ENCODE measurements around the gene TNS1.

TNS1 gene

DNA sequence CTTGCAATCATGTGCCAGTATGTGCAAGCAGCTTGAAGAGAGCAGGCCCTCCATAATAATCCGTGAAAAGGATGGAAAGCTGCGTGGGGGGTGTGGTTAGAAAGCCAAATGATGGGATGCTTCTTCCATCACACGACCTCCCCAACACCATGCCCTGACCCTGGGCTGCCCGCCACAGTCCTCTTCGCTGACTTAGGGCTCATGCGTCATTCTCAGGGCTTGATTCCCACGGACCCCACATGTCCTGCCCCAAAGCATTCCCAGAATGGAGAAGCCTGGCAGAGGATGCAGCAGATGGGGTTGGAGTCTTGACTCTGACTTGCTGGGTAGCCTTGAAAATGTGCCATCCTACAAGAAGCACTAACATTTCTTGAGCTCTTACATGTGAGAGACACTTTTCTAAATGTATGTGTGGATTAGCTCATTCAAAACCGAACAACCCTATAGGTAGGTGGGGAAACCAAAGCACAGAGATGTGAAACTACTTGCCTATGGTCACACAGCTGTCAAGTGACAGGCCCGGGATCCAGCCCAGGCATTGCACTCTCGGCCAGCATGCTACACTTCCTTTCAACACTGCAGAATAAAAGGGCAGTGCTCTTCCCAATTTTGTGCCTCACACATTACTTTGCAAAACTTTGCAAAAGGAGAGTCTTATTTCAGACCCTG is 3.7 kb downstream of the TNS1 start:
- no peak for DNase-seq (ENCODE audit: low read depth in 4 of 4, low spot score in 1 of 4)

DNA sequence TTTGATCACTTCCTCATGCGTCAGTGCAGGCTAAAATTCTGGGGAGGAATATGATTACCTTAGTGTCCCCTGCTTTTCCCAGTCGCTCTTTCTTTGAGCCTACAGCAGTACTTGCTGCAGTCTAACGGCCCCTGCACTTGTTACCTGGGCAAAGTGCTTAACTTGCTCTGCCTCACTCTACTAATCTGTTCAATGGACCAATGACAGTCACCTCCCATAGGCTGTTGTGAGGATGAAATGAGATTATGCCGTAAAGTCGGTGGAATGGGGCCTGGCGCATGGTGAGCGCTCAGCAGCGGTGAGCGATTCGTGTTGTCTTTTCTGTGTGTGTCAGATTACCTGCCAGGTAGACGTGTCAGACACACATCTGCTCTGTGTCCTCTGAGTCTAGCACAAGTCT is 5.3 kb downstream of the TNS1 start:
- no peak for DNase-seq (ENCODE audit: low read depth in 4 of 4, low spot score in 1 of 4)

DNA sequence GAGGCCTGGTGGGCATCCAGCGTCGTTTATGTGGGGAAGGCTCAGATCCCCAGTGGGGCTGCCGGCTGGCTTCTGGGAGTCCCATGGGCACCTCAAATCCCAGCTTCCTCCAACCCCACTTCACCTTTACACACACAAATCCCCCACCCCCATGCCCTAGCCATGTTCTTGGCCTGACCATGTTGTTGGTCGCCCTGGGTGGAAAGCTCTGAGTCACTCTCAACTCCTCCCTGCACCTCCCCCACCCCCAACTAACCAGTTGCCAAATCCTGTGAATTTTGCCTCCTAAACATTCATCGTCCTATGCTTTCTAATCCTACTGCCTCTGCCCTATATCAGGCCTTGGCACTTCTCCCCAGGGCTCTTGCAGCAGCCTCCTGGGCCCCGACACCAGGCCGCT is 6.4 kb downstream of the TNS1 start:
- DNase-seq (ENCODE audit: low read depth in 4 of 4, low spot score in 1 of 4): no peak

DNA sequence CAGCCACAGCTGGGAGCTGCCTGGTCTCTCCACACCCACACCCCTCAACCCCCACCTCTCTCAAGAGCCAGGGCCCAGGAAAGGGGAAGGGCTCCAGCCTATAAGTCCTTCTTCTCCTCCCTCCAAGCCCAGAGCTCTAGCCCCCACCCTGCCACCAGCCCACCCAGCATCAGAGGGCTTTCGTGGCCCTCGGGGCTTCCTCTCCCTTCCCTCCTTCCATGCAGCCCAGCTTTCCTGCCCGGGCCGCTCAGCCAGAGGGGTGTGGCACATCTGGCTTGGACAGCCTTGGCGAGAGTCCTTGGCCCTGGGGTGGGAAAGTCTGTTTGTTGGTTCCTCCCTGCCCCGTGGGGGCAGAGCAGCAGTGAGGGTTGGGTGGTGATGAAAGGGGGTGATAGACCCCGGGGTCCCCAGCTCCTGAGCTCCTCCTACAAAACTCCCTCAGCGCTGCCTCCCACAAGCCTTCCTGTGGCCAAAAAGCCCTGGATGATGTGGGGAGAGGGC is 7.0 kb downstream of the TNS1 start:
- DNase-seq (ENCODE audit: low read depth in 4 of 4, low spot score in 1 of 4): no peak

DNA sequence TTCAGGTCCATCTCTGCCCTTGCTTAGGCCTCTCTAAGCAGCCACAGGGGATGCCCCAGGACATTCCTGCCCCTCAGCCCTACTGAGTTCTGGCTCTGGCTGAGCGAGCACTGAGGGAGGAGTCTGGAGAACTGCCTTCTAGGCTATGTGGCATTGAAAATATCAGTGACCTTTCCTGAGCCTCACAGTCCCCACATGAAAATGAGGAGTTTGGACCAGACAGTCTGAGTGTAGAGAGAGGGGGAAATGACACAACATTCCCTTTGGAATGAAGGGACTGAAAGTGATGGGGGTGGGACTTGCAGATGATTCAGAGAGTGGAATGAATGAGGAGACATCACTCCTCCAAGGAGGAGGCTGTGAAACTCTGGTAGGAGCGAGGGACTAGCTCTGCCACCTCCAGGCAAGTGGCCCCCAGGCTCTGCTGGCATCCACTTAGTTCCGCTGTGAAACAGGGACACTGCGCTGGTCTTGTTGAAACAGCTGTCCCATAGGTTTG is 8.0 kb downstream of the TNS1 start:
- no peak for DNase-seq (ENCODE audit: low read depth in 4 of 4, low spot score in 1 of 4)

DNA sequence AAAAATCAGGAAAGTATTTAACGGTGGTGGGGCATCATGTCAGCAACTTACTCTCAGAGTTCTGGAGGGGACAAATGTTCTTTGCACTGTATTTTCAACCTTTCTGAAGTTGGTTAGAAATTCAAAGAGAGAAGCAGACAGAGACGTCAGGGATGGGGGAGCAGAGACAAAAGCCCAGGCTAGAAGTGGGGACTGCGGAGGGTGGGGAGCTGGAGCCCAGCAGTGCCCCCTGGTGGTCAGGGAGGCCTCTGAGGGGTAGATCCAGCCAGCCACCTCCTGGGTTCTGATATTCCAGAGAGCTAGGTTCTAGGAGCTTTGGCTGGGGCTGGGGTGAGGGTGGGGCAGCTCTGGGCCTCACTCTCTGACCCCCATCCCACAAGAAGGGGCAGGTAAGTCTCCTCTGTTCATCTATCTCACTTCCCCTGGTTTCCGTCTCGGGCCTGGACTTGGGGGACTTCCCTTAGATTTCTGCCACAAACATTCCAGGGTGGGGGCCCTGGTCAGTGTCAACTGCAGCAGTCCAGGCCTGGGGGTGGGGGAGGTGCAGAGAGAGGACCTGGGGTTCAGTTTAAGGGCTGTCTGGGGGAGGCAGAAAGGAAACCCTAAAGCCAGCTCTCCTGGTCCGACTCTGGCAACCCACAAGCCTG is 8.9 kb downstream of the TNS1 start:
- DNase-seq (ENCODE audit: low read depth in 4 of 4, low spot score in 1 of 4): peak in 3 of 4 experiments; percentile 42 to 49 (median 48)

DNA sequence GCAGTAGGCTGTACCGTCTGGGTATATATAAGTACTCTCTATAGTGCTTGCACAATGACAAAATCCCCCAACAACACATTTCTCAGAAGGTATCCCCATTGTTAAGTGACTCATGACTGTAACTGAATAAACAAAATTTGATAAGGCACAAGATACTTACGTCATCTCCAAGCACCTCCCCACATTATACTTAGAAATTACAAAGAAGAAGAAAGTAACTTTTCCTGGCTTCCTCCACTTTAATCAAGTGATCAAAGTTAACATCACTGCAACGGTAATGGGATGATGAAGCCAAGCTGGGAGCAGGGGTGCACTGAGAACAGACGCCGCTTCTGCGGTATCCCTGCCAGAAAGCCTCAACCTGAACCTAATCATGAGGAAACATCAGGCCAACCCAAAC is 9.7 kb downstream of the TNS1 start:
- no peak for DNase-seq (ENCODE audit: low read depth in 4 of 4, low spot score in 1 of 4)

DNA sequence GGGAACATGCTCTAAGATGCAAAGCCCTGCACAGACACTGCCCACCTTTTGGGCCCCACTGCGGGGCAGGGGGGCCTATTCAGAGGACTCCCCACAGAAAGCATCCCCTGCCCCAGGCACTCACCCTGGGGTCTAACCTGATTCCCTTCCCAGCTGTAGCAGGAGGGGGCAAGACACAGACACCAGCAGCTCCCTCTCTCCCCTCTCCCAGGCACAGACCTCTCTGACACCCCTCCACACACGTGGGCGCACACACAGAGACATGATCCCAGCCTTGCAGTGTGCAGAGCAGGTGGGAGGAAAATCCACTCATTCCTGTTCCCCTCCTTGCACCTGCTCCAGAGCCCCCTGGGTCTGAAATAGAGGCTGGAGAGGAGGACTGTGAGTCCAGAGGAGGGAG is 10.7 kb downstream of the TNS1 start:
- DNase-seq (ENCODE audit: low read depth in 4 of 4, low spot score in 1 of 4): no peak

DNA sequence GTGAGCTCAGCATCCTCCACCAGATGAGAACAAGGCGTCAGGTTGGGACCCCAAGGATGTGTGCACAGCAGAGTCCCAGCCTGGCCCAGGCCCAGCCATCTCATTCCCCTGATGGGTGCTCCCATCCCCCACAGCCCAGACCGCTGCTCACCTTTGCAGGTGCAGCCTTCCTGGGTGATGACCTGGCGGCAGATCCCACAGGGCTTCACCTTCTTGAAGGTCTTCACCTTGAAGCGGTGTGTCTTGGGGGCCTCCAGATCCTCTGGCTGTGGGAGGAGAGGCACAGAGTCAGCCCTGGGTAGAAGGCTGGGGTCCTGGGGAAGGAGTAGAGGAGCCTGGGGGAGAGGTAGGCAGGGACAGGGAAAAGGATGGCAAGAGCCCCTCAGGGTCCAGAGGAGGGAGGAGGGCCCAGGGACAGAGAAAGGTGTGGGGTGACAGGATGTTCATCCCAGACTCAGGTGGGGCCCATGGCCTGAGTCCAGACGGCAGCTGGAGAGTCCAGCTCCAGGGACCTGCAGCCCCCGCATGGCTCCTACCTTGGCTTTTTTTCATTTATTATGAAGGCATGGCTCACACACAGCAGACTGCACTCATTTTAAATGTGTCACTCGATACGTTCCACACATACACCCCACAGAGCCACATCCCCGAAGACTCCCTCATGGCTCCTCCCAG is 11.9 kb downstream of the TNS1 start:
- no peak for DNase-seq (ENCODE audit: low read depth in 4 of 4, low spot score in 1 of 4)

DNA sequence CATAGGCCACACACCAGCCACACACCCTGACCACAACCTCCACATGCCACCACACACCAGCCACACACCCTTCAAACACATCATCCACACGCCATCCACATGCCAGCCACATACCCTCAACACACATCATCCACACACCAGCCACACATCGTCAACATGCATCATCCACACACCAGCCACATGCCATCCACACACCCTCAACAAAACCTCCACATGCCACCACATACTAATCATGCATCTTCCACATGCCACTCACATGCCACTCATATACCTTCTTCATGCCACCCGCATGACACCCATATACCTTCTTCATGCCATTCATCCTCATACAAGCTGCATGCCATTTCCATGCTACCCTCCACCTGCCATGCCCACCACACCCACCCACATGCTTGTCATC is 12.4 kb downstream of the TNS1 start:
- DNase-seq (ENCODE audit: low read depth in 4 of 4, low spot score in 1 of 4): no peak

DNA sequence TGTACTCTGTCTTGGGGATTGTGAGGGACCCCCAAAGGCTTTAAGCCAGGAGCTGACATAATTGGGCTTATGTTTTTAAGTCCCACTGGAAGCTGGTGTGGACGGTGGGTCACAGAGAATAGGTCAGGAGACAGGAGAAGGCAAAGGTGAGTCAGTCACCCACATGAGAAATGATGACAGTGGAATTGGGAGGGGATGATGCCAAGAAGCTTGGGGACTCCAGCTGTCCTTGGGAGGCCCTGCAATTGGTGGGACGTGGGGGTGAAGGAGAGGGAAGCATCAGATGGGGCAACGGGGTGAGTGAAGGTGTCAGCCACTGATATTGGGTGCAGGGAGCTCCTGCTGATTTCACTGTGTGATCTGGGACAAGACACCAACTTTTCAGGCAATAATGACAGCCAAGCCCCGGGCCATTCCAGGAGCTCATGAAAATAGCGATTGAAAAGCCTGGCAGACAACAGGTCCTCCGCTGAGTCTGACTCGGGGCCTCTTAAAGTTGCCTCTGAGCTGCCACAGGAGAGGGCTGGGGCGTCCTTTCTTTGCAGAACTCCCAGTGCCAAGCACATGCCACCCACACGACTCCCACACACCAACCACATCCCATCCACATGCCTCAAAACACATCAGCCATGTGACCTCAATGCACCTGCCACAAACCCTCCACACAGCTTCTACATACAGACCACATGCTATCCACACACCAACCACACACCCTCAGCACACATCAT is 13.4 kb downstream of the TNS1 start:
- DNase-seq (ENCODE audit: low read depth in 4 of 4, low spot score in 1 of 4): no peak

DNA sequence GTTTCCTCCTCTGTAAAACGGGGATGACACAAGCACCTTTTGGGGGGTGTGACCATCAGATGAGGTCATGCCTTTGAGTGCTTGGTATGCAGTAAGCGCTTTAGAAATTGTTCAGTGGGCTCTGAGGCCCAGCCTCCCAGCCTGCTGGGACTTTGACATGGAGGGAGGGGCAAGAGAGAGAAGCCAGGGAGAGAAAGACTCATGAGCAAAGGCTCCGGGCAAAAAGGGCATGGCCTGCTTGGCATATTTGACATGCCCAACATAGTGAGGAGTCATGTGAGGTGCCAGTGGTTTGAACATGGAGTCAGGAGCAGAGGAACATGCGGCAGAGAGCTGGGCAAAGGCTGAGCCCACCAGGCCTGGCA is 14.0 kb downstream of the TNS1 start:
- DNase-seq (ENCODE audit: low read depth in 4 of 4, low spot score in 1 of 4): no peak

DNA sequence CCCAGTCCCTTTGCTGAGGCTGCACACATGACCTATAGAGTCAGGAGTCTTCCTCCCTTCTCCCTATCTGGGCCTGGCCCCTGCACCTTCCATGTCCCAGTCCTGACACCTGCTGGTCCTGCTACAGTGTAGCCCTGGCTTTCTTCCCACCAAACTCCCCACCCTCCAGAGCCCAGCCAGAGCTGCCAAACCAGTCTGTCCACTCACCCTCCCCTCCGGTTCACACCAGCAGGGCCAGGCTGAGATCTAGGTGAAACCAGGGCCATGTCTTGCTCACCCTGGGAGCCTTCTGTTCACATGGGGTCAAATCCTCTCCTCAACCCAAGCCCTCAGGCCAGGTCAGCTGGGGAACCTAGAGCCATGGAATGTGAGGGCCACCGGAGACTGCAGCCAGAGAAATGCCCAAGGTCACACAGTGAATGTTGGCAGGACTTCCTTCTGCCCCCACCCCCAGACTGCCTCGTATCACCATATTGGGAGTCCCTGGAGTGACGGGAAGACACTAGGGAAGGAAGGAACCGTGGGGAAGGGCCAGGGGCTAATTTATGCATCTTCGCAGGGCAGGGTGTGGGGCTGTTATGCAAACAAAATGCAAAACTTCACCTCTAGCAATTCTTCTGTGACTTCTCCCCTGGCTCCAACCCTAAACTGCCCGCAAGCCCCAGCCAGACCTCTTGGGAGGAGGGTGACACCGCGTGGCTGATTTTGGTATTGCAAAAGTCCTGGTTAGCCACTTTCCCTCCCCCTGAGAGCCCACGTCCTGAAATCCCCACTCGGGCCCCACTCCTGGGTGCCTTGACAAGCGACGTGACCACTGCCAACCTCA is 14.6 kb downstream of the TNS1 start:
- DNase-seq (ENCODE audit: low read depth in 4 of 4, low spot score in 1 of 4): peak; percentile 32 to 58 (median 48)

DNA sequence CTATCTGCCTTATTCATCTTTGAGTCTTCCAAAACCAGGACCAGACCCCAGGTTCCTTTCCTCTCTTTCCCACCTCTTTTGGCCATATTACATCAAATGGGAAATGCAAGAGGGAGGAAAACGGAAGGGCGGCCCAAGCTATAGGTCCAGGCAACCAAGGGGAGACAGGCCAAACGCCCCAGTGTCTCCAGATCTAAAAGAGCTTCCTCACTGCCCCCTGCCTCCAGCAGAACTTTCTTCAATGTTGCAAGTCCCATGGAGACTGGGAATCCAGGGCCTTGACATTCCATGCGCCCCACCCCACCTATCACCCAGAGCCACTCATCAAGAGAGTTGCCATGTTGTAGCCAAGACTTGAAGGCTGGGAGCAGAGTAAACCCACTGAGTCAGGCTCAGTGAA is 15.4 kb downstream of the TNS1 start:
- no peak for DNase-seq (ENCODE audit: low read depth in 4 of 4, low spot score in 1 of 4)

DNA sequence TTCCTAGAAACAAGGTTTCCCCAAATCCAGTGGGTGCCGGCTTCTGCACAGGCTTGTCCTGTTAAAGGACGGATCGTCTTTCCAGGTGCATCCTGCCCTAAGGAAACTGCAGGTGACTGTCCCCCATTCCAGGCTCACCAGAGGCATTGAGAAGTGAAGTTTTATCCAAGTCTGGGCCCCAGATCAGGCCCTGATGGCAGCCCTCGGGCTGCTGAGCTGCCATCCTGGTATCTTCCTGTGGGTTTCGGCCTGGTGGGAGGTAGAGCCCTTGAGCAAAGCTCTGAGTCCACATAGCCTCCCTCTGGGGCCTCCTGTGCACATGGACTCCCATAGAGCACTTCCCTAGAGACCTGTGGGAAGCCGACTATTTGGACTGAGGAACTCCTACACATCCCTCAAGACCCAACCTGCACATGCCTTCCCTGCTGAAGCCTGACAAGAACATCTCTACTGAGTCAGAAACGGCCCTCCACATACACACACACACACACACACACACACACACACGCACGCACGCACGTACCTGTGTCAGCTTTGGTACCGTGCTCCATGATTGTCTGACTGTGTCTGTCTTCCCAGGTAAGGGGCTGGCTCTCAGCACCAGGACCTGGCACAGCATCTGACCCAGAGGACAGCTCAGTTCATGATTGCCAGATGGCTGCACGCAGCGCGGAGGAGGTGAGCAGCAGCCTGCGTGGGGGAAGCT is 16.4 kb downstream of the TNS1 start:
- no peak for DNase-seq (ENCODE audit: low read depth in 4 of 4, low spot score in 1 of 4)

DNA sequence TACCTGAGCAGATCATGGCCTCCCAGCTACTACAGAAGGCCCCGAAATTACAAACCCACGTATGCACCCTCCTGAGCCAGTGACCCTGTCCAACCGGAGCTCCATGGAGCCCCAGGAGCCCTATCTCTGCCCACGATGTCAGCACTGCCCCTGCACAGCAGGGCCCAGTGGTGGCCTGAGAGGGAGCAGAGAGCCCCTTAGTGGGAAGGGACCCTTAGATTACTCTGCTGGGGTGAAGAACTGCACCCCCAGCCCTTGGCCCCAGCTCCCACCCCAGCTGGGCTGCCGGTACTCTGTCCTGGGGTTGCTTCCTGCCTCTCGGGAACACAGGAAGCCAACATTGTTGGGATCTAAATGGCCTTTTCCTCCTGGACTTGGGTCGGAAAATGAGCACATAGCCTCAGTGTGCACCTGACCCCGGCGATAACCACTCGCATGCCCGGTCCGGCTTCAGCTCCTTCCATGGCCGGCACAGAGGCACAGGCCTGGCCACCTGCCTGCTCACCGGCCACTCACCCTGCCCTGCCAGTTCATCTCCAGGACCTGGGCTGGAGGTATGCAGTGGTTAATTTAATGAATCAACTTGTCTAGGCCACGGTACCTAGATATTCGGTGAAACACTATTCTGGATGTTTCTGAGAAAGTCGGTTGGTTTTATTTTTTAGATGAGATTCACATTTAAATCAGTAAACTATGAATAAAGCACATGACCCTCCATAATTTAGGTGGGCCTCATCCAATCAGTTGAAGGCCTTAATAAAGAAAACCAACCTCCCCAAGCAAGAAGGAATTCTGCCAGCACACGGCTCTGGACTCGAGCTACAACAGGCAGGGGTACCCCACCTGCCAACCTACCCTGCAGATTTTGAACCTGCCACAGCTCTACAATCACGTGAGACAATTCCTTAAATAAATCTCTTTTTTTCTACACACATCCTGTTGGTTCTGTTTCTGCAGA is 19.2 kb downstream of the TNS1 start:
- no peak for DNase-seq (ENCODE audit: low read depth in 4 of 4, low spot score in 1 of 4)

DNA sequence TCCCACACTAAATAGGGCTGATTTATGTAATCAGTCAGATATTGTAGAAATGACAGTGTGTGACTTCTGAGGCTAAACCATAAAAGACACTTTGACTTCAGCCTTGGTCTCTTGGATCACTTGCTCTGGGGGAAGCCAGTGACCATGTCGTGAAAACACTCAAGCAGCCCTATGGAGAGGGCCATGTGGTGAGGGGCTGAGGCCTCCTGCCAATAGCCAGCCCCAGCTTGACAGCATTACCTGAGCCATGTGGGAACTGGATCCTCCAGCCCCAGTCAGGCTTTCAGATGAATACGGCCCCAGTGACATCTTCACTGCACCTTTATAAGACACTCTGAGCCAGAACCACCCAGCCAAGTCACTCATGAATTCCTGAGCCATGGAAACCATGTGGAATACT is 20.8 kb downstream of the TNS1 start:
- no peak for DNase-seq (ENCODE audit: low read depth in 4 of 4, low spot score in 1 of 4)

DNA sequence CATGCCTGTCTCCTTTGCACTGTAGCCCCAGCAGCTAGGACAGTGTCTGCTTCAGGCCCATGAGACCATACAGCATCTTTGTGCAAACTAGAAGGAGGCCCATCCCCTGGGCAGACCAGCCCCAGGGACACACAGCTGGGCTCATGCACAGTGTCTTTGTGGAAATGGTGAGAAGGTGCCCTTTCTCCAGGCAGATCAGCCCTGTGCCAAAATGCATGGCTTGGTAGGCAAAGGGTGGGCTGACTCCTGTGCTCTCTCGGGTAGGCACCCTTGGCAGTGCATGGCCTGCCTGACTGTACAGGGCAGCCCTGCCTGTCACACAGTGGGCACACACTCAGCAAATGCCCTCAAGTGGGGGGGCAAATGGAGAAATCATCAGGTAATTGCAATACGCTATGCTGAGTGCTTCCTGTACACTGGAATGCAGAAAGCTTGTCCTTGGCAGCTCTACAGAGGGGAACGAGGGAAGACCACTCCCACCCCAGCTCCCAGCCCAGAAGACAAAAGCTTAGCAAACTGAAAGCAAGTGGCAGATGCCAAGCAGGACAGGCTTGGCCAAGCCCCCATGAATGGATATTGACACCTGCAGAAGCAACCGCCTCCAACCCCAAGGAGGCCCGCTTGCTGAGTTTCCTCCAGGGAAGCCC is 21.6 kb downstream of the TNS1 start:
- DNase-seq (ENCODE audit: low read depth in 4 of 4, low spot score in 1 of 4): no peak

DNA sequence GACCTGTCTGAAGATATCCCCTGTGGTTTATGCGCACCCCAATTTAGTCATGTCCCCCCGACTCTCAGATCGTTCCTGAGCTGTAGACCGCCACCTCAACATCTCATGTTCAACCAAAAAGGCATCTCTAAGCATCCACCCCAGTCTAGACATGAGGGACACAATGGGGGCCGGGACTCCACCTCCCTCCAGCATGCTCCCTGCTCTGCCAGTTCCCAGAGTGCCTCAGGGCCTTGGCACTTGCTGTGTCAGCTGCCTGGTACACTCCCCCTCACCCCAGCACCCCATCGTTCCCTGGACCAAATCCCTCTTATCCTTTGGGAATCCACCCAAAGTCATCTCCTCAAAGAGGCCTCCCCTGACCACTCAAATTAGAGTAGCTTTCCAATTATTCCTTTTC is 22.2 kb downstream of the TNS1 start:
- no peak for DNase-seq (ENCODE audit: low read depth in 4 of 4, low spot score in 1 of 4)
